HG02840 (cell line): Measurements from ENCODE around the gene OR56A3.
"Not testable (repeated sequence)": the region's sequence is repeated elsewhere in the genome, so short reads cannot be mapped to it uniquely, and the experiment has no call there.

Experiments used
- ATAC-seq: cut with Tn5 transposase; IDR thresholded peaks from one replicate; pipeline ENCODE4 v1.9.1; 2021; ENCODE audit warnings: mild to moderate bottlenecking, moderate library complexity, moderate number of reproducible peaks; ENCODE audit not compliant: unreplicated experiment, low FRiP score

OR56A3 gene, protein sequence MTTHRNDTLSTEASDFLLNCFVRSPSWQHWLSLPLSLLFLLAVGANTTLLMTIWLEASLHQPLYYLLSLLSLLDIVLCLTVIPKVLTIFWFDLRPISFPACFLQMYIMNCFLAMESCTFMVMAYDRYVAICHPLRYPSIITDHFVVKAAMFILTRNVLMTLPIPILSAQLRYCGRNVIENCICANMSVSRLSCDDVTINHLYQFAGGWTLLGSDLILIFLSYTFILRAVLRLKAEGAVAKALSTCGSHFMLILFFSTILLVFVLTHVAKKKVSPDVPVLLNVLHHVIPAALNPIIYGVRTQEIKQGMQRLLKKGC

DNA sequence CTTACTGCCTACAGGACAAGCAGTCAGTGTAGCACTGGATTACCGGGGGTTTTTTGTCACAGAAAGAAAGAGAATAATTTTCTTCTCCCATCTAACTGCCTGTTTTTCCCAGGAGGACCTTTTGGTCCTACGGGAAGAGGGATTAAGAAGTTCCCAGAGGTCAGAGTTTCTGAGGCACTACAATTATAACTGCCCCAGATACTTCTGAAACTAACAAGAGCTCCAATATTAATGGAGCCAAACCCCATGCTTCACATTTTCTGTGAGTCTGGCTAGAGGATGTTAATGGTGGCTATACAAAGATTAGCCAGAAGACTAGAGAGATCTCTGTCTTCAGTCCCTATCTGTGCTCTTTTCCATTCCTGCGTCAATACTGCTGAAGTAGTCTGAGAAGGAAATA lies at the start of gene OR56A3:
Gene OR56A3 (plus strand): TSS at position 301 of the 400 bp plus-strand sequence. CDS start 5,096 bp downstream, outside the sequence.
- no peak for ATAC-seq

DNA sequence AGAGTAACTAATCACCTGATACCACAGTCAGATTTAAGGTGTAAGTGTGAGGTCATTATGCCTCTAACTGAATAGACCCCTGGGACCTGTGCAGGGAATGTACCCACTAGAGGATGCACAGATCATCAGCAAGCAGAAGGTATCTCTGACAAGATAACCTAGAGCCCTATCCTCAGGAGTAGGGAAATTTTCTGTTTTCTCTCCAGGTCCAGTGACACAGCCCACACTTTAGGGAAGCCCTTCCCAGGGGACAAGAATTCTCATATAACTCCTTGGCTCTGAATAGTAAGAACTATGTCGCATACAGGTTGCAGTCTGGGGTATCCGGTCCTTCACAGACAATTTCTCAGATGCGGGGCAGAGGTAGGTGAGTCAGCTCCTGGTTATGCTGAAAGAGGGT lies 49.1 kb upstream of the OR56A3 start, which contains the start of gene OR52E5:
Gene OR52E5 (plus strand): TSS at position 301 of the 400 bp plus-strand sequence. CDS start 7,569 bp downstream, outside the sequence.
- no peak for ATAC-seq

DNA sequence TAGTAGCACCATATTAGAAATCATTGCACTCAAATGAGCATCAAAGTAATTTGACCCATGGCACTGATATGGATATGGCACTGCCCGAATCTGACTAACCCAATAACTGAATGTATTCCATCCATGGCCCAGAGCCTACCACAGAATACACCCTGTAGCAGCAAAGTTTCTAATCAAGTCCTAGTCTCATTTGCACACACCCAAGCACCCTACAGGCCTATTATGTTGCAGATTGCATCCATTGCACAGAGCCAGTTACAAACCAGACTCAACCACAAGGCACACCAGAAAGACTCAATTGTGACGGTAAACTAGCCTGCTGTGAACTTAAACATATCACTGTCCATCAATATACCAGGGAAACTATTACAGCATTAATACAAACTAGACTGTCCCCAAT lies 42.5 kb upstream of the OR56A3 start:
- no peak for ATAC-seq

DNA sequence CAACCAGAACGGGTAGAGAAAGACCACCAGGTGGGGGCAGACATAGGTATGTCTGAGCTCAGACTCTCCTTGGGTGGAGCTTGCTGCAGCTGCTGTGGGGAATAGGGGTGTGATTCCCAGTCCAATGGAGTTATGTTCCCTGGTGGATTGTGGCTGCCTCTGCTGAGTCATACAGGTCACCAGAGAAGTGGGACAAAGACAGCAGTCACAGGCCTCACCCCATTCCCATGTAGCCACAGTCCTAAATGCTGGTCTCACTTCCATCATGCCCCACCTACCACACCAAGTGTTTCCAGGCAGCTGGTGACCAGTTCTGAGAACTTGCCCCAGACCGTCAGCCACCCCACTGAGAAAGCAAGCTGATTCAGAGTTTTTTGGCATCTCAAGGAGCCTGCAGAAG lies 31.5 kb upstream of the OR56A3 start:
- ATAC-seq, result no peak

DNA sequence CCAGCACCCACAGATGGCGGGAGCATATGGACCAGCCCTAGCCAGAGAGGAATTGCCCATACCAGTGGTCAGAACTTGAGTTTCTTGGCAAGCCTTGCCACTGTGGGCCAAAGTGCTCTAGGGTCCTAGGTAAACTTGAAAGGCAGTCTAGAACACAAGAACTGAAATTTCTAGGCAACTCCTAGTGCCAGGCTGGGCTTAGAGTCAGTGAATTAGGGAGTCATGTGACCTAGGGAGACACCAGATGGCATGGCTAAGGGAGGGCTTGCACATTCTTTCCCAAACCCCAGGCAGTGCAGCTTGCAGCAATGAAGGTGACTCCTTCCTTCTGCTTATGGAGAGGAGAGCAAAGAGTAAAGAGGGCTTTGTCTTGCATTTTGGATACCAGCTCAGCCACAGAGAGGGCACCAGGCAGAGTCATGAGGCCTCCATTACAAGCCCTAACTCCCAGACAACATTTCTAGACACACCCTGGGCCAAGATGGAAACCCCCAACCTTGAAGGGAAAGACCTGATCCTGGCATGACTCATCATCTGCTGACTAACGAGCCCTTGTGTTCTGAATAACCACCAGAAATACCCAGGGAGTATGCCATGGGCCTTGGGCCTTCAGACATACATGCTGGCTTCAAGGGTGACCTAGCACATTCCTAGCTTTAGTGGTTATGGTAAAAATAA lies 19.2 kb upstream of the OR56A3 start:
- peak; percentile 79 for ATAC-seq

DNA sequence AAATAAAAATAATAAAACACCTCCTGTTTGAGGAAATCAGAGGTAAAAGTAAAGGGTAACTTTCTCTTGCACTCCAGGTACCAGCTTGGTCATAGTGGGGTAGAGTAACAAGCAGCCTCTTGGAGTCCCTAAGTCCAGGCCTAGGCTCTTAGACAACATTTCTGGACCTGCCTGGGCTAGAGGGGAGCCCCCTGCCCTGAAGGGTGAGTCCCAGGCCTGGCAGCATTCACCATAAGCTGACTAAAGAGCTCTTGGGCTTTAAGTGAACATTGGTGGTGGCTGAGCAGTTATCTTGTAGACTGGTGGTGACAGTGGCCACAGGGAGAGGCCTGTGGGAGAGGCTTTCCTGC lies 18.6 kb upstream of the OR56A3 start:
- ATAC-seq, result peak; percentile 47

DNA sequence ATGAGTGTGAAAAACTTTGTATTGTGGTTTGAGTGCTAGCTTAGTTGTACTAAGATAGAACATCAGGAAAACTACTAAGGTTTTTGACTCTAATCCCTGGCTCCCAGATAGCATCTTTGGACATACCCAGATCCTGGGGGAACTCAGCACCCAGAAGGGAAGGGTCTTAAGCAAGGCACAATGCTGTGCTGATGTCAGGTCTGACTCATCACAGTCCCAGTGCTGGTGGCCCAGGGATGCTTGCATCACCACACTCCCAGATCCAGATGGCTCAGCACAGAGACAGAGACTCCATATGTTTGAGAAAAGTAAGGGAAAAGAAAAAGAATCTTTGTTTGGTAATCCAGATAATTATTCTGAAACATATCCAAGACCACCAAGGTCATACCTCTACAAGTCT lies 18.3 kb upstream of the OR56A3 start:
- ATAC-seq, result peak; percentile 11

DNA sequence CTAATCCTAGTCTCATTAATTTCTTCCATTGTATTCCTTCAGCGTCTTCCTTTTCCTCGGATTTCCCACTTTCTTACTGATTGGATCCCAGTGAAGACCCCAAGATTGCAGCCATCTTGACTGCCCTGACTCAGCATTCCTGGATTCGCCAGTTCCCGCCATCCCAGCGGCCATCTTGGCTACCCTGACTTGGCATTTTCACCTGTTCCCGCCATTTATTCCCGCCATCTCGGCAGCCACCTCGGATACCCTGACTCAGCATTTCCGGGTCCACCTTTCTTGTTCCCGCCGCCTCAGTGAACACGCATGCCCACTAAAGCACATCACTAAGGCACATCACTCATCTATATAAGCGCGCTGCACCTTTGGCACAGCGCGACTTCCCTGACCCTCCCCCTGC lies 13.8 kb upstream of the OR56A3 start:
- no peak for ATAC-seq

DNA sequence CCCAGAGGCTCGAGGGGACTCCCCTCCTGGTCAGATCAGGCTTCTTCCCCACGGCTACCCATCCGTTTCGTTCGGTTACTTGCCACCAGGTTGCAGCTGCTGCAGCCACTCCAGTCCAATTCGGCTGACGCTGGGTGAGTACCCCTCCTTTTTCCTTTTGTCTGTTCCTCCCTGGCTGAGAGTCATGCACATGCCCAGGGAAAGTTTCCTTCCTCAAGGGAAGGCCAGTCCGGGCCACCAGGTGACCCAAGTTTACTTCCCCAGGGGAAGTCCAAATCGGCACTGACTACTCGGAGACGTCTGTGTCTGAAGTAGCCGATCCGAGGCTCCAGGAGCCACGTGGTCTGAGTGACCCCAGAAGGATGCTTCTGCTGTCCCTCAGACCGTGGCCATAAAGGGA lies 13.2 kb upstream of the OR56A3 start:
- no peak for ATAC-seq

DNA sequence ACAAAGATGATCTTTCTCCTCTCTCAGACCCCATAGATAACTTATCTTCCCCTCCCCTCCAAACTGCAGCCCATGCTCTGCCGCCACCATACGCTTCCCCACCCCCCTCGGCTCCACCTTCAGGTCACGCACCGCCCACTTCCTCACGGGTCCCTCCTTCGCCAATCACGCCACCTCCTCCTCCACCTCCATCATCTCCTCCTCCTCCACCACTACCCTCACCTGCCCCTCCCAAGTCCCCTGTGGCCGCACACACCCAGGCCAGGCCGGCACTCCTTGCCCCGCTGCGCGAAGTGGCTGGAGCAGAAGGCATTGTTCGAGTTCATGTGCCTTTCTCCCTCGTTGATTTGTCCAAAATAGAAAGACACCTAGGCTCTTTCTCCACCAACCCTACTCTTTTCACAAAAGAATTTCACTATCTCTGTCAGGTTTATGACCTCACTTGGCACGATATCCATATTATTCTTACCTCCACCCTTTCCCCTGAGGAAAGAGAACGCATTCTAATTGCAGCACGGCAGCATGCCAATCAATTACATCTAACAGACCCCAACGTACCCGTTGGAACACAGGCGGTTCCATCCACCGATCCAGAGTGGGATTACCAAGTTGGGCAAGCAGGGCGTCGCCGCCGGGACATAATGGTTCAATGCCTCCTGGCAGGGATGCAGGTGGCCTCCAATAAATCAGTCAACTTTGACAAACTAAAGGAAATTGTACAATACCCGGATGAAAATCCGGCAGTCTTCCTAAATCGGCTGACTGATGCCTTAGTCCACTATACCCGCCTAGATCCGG lies 12.3 kb upstream of the OR56A3 start:
- ATAC-seq, result no peak

DNA sequence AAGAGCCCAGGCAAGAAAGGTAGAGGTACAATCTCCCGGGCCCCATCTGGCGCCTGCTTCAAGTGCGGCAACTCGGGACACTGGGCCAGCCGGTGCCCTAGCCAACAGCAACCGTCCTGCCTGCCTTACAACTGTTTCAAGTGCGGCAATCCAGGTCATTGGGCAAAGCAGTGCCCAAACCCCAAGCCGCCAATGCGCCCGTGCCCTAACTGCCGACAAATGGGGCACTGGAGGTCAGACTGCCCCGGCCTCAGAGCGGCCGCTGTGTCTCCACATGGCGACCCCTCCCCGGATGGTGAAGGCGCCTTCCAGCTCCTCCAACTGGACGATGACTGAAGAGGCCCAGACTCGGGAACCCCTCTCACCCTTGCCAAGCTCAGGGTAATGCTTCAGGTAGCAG lies 11.4 kb upstream of the OR56A3 start:
- ATAC-seq, result no peak

DNA sequence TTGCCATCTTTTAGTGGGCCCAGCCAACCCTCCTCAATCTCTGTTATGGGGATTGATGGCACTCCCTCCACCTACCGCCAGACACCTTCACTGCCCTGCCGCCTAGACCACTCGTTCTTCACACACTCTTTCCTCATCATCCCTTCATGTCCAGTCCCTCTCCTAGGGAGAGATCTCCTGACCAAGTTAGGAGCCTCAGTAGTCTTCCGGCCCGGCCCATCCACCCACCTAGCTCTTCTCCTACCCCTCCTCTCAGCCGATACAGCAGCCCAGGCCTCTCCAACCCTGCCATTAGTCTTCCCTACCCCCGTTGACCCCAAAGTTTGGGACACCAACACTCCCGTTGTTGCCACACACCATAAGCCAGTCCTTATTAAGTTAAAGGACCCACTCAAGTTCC lies 11.0 kb upstream of the OR56A3 start:
- no peak for ATAC-seq

DNA sequence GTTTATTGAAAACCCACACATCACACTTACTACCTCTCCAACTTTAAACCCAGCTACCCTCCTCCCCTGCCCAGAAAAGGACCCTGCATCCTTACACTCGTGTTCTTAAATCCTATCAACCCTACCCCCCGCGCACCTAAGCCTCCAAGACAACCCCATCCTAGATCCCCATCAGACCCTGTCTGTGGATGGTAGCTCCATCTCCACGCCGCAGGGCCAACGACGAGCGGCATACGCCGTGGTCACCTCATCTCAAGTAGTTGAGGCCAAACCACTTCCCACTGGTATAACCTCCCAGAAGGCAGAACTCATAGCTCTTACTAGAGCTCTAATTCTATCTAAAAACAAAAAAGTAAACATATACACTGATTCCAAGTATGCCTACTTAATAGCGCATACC lies 9.4 kb upstream of the OR56A3 start:
- no peak for ATAC-seq

DNA sequence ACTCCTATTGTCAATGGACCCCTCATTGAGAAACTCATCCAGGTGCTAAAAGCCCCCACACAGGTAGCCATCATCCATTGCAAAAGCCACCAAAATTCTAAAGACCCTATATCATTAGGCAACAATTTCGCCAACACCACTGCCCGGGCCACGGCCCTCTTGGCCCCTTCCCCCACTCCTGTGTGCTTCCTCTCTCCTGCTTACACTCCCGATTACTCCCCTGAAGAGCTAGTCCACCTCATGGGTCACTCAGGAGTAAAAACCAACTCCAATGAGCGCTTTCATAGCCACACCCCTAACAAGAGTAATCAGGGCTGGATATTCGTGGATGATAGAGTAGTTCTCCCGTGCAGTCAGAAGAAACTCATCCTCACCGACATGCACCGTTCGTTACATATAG lies 8.9 kb upstream of the OR56A3 start:
- ATAC-seq, result no peak

DNA sequence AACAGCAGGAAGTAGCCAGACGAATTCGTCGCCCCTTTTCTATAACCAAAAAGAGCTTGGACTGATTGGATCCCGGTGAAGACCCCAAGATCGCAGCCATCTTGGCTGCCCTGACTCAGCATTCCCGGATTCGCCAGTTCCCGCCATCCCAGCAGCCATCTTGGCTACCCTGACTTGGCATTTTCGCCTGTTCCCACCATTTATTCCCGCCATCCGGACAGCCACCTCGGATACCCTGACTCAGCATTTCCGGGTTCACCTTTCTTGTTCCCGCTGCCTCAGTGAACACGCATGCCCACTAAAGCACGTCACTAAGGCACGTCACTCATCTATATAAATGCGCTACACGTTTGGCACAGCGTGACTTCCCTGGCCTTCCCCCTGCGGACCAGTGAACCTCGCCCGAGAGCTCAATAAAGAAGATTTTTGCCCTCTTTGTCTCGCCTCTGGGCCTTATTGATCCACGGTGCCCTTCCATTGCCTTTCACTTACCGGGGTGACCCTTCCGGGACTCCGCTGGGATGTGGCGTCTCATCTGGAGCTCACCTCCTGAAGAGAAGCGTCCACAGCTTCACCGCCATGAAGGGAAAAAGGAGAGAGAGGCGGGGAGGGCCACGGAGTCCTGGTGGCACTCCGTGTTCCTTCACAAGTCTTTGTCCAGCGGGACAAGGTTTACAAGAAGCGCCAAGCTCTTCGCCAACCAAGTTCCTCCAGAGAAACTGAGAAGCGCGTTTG lies 4.0 kb upstream of the OR56A3 start:
- ATAC-seq, result no peak

DNA sequence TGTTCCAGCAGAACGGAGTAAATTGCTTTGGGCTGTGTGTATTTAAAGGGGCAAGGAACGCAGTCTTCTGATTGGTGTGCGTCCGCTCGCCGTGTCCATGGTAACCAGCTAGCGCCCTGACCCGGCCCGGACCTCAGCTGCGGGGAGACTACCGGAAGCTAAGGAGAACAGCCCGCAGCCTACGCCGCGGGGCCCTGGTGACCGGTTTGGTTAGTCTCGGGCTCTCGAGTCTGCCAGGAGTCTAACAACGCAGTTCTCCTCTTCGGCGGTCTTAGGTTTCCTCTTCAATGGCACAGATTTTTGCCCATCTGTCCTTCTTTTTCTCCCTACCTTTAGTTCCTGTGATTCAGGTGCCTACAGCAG lies 3.5 kb upstream of the OR56A3 start:
- no peak for ATAC-seq

DNA sequence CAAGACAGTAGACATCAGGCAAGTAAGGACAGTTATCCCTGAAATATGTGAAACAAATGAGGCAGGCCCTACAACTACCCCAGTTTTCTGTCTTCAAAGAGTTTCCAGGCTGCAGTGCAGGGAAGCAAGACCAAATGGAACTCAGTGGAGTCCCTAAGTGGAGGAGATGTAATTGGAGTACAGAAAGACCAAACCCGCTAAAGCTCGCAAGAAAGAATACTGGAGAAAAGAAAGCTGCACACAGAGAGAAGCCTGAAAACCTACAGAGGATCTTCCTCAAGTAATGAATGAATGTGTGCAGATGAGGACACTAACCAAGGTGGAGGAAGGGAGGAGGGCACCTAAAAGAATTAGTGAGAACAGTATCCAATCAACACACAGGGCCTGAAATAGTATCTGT lies 1.3 kb upstream of the OR56A3 start:
- ATAC-seq, result no peak

DNA sequence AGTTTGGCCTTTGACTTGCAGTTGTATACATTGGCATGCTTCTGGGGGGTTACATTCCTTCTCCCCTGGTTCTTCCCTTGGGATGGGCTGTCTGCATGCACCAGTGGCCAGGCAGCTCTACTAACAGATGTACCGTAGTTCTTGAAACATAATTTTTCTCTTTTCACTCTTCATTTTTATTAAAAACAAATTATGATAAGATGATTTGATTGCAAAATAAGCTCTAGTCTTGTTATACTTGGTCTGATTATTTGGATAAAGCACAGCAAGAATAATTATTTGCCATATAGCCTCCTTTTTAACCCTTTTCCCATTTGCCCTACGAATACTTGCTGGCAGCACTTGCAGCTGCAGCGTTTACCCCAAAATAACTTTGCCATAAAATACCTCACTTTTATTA lies 13.5 kb downstream of the OR56A3 start:
- no peak for ATAC-seq

DNA sequence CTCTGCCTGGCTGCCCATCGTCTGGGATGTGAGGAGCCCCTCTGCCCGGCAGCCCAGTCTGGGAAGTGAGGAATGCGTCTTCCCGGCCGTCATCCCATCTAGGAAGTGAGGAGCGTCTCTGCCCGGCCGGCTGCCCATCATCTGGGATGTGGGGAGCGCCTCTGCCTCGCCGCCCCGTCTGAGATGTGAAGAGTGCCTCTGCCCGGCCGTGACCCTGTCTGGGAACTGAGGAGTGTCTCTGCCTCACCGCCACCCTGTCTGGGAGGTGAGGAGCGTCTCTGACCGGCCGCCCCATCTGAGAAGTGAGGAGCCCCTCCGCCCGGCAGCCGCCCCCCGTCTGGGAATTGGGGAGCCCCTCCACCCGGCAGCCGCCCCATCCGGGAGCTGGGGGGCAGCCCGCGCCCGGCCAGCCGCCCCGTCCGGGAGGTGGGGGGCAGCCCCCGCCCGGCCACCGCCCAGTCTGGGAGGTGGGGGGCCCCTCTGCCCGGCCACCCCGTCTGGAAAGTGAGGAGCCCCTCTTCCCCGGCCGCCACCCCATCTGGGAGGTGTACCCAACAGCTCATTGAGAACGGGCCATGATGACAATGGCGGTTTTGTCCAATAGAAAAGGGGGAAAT lies 18.8 kb downstream of the OR56A3 start:
- not testable (repeated sequence) for ATAC-seq

DNA sequence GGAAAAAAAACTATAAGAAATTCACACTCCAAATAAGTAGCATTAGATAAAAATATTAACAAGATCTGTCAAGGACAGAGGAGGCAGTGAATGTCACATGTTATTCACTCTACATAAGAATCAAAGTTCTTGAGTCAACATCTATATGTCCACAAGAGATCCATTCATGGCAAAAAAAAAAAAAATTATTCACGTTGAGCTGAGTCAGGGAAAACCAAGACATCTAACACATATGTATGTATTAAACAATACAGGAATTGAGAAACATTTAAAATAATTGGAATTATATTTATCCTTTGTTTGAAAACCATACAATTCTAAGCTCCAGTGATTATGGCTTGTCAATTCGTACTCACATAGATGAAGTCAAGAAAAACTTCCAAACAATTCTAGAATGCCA lies 24.9 kb downstream of the OR56A3 start:
- no peak for ATAC-seq
